ENCODE data around the gene MT3. TPM values are rescaled to one million over a fixed set of nuclear protein-coding genes. Genes with fewer than 3 reads are reported as not detected.

Gene MT3
- total and polyA plus RNA-seq, 9 of the 15 experiments (the other 6 are each of a cell fraction or from before 2014, with no cell fraction given), result not detected

DNA sequence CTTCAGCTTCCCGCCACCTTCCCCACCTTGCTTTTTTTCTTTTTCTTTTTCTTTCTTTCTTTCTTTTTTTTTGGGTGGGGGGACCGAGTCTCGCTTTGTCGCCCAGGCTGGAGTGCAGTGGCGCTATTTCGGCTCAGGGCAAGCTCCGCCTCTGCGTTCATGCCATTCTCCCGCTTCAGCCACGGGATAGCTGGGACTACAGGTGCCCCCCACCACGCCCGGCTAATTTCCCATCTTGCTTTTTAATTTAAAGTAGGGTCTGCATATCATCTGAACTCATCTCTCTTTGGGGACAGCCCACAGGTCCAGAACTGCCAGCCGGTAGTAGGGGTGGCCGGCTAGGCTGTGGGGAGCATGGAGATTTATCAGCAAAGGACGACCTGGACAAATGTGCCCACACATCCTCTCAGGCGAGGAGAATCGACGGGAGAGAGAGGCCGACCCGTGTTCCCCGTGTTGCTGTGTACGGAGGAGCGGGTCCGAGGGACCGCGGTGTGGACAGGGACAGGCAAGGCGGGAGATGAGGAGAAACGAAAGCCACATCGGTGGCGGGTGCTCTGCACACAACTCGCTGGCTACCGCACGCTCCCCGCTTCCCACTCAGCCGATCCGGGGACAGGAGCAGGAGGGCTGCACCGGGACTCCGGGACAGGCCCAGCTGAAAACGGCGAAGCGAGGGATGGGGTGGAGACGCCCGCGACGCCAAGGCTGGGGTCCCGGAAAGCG is 45.5 kb downstream of the MT3 start:
- H3K9ac ChIP-seq (ENCODE audit: insufficient read depth in 1 of 2, low read depth in 2 of 2, low read length in 2 of 2), result no peak overlapping the region
- no peak for FAIRE-seq
- no peak overlapping the region for H3K4me3 ChIP-seq
- TF ChIP-seq NR2F6 (CRISPR knock-in tag; IDR thresholded peaks at IDR 0.05) (no peak), TAL1 (IDR thresholded peaks at IDR 0.05) (no peak), RFX5 (IDR thresholded peaks at IDR 0.05; ENCODE audit: low read depth, low read length) (no peak), RB1 (IDR thresholded peaks at IDR 0.05; ENCODE audit: low read depth) (no peak)
- TF ChIP-seq, protein P1, sequence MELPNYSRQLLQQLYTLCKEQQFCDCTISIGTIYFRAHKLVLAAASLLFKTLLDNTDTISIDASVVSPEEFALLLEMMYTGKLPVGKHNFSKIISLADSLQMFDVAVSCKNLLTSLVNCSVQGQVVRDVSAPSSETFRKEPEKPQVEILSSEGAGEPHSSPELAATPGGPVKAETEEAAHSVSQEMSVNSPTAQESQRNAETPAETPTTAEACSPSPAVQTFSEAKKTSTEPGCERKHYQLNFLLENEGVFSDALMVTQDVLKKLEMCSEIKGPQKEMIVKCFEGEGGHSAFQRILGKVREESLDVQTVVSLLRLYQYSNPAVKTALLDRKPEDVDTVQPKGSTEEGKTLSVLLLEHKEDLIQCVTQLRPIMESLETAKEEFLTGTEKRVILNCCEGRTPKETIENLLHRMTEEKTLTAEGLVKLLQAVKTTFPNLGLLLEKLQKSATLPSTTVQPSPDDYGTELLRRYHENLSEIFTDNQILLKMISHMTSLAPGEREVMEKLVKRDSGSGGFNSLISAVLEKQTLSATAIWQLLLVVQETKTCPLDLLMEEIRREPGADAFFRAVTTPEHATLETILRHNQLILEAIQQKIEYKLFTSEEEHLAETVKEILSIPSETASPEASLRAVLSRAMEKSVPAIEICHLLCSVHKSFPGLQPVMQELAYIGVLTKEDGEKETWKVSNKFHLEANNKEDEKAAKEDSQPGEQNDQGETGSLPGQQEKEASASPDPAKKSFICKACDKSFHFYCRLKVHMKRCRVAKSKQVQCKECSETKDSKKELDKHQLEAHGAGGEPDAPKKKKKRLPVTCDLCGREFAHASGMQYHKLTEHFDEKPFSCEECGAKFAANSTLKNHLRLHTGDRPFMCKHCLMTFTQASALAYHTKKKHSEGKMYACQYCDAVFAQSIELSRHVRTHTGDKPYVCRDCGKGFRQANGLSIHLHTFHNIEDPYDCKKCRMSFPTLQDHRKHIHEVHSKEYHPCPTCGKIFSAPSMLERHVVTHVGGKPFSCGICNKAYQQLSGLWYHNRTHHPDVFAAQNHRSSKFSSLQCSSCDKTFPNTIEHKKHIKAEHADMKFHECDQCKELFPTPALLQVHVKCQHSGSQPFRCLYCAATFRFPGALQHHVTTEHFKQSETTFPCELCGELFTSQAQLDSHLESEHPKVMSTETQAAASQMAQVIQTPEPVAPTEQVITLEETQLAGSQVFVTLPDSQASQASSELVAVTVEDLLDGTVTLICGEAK (IDR thresholded peaks at IDR 0.05), result no peak
- TF ChIP-seq, protein P1 (CRISPR knock-in tag; IDR thresholded peaks at IDR 0.05), result no peak
- TF ChIP-seq, protein P2, sequence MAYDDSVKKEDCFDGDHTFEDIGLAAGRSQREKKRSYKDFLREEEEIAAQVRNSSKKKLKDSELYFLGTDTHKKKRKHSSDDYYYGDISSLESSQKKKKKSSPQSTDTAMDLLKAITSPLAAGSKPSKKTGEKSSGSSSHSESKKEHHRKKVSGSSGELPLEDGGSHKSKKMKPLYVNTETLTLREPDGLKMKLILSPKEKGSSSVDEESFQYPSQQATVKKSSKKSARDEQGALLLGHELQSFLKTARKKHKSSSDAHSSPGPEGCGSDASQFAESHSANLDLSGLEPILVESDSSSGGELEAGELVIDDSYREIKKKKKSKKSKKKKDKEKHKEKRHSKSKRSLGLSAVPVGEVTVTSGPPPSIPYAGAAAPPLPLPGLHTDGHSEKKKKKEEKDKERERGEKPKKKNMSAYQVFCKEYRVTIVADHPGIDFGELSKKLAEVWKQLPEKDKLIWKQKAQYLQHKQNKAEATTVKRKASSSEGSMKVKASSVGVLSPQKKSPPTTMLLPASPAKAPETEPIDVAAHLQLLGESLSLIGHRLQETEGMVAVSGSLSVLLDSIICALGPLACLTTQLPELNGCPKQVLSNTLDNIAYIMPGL (CRISPR knock-in tag; IDR thresholded peaks at IDR 0.05), result no peak
- TF ChIP-seq, protein P3, sequence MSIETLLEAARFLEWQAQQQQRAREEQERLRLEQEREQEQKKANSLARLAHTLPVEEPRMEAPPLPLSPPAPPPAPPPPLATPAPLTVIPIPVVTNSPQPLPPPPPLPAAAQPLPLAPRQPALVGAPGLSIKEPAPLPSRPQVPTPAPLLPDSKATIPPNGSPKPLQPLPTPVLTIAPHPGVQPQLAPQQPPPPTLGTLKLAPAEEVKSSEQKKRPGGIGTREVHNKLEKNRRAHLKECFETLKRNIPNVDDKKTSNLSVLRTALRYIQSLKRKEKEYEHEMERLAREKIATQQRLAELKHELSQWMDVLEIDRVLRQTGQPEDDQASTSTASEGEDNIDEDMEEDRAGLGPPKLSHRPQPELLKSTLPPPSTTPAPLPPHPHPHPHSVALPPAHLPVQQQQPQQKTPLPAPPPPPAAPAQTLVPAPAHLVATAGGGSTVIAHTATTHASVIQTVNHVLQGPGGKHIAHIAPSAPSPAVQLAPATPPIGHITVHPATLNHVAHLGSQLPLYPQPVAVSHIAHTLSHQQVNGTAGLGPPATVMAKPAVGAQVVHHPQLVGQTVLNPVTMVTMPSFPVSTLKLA (conservative IDR thresholded peaks at IDR 0.05), result no peak
- TF ChIP-seq, protein P4, sequence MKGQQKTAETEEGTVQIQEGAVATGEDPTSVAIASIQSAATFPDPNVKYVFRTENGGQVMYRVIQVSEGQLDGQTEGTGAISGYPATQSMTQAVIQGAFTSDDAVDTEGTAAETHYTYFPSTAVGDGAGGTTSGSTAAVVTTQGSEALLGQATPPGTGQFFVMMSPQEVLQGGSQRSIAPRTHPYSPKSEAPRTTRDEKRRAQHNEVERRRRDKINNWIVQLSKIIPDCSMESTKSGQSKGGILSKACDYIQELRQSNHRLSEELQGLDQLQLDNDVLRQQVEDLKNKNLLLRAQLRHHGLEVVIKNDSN (CRISPR knock-in tag; IDR thresholded peaks at IDR 0.05), result no peak
- DNase-seq (ENCODE audit: extremely low read depth in 1 of 4, low spot score in 3 of 4), result no peak
- in situ Hi-C loops (cut with MboI), result no loop called here
- H3K79me2 ChIP-seq (ENCODE audit: control insufficient read depth, insufficient read depth, low read length), result no peaks in the 10 kb centered on the region
- H3K27ac ChIP-seq (ENCODE audit: extremely low read depth, low read depth, low read length), result no peak overlapping the region
- H3K27me3 ChIP-seq (ENCODE audit: control insufficient read depth in 2 of 2, insufficient read depth in 2 of 2, low read length in 2 of 2), result peaks cover 47 to 86% of the 10 kb centered on the region in 2 experiments
- whole genome bisulfite sequencing (ENCODE audit: insufficient coverage, low coverage, missing lambda C conversion rate), result 2% methylated on average over 44 of the region's 47 CpGs
- no TSS peak for BruUV-seq (replicated peaks)
- peaks cover 0 to 23% of the 10 kb centered on the region in 2 experiments; a peak in 2 of 5 replicates for H3K4me1 ChIP-seq (replicated peaks in 1 of 2; ENCODE audit: control insufficient read depth in 2 of 2, insufficient read depth in 2 of 2, low read length in 2 of 2)
- no peaks in the 10 kb centered on the region for H3K9me1 ChIP-seq (ENCODE audit: control insufficient read depth, insufficient read depth, low read length)
- 0 out of 2 replicates have a peak, but pooled peaks cover 7% of the 10 kb centered on the region for H4K20me1 ChIP-seq (replicated peaks; ENCODE audit: control insufficient read depth, insufficient read depth, low read length)
- H3K4me2 ChIP-seq (ENCODE audit: insufficient read depth, low read length), result no peak overlapping the region
- no peaks in the 10 kb centered on the region for H3K36me3 ChIP-seq (ENCODE audit: control insufficient read depth, insufficient read depth, low read length)
- intact Hi-C loops (cut with micrococcal nuclease), result no loop called here
- CTCF ChIA-PET (ENCODE audit: low intra/inter-chr PET ratio), result no interaction called here
- no peak overlapping the region for H2AFZ ChIP-seq (ENCODE audit: low read depth, low read length)
- no peak for ATAC-seq
- no peaks in the 10 kb centered on the region for H3K9me3 ChIP-seq (replicated peaks; ENCODE audit: control insufficient read depth, insufficient read depth, low read depth, low read length)
- POLR2A ChIA-PET, result no interaction called here
